ENCODE measurements around the gene OR51G2.
"Not testable (repeated sequence)": the region's sequence is repeated elsewhere in the genome, so short reads cannot be mapped to it uniquely, and the experiment has no call there.

The OR51G2 gene

GRCh38 chr11:4919250-4919649 is at the start of gene OR51G2:
Gene OR51G2 (minus strand): TSS chr11:4919350. CDS start chr11:4915663, 3,687 bp downstream.
- Mint-ChIP-seq H3K36me3 (ENCODE audit: low read depth) (no peaks in the 10 kb centered on the region), H3K4me1 (peaks cover 6% of the 10 kb centered on the region), H3K4me3 (no peak within 1 kb of the TSS), H3K9me3 (no peaks in the 10 kb centered on the region), H3K27ac (no peak within 1 kb of the TSS), H3K27me3 (ENCODE audit: low read depth, poor library complexity) (peaks cover 9% of the 10 kb centered on the region)
- no peak for DNase-seq
- no peak for TF ChIP-seq CTCF (IDR thresholded peaks at IDR 0.05)

GRCh38 chr11:4962816-4963215 is 43.7 kb upstream of the OR51G2 start:
- Mint-ChIP-seq H3K9me3 (peaks cover 18% of the 10 kb centered on the region), H3K27me3 (ENCODE audit: low read depth, poor library complexity) (peaks cover 8% of the 10 kb centered on the region), H3K27ac (no peak overlapping the region), H3K4me3 (no peak overlapping the region), H3K36me3 (ENCODE audit: low read depth) (no peaks in the 10 kb centered on the region), H3K4me1 (no peaks in the 10 kb centered on the region)
- TF ChIP-seq CTCF (IDR thresholded peaks at IDR 0.05): no peak
- no peak for DNase-seq

GRCh38 chr11:4960877-4961276 is 41.7 kb upstream of the OR51G2 start:
- Mint-ChIP-seq H3K27ac (no peak overlapping the region), H3K4me1 (no peaks in the 10 kb centered on the region), H3K4me3 (no peak overlapping the region), H3K27me3 (ENCODE audit: low read depth, poor library complexity) (peaks cover 8% of the 10 kb centered on the region), H3K36me3 (ENCODE audit: low read depth) (no peaks in the 10 kb centered on the region), H3K9me3 (peaks cover 18% of the 10 kb centered on the region)
- no peak for DNase-seq
- TF ChIP-seq CTCF (IDR thresholded peaks at IDR 0.05): no peak

- H3K4me3 Mint-ChIP-seq: no peak overlapping the region
- H3K36me3 Mint-ChIP-seq (ENCODE audit: low read depth): no peaks in the 10 kb centered on the region
- DNase-seq: no peak
- H3K27ac Mint-ChIP-seq: no peak overlapping the region
- no peak for TF ChIP-seq CTCF (IDR thresholded peaks at IDR 0.05)
- H3K9me3 Mint-ChIP-seq: no peaks in the 10 kb centered on the region
- H3K27me3 Mint-ChIP-seq (ENCODE audit: low read depth, poor library complexity): peaks cover 9% of the 10 kb centered on the region
- no peaks in the 10 kb centered on the region for H3K4me1 Mint-ChIP-seq
These were observed 38.2 kb upstream of the OR51G2 start for GRCh38 chr11:4957396-4957795.

GRCh38 chr11:4955613-4956012 is 36.5 kb upstream of the OR51G2 start, which contains the start of gene OR51A2:
Gene OR51A2 (minus strand): TSS chr11:4955713. CDS start chr11:4955713, 0 bp downstream.
- not testable (repeated sequence) for H3K27ac Mint-ChIP-seq; H3K9me3 Mint-ChIP-seq; H3K4me3 Mint-ChIP-seq; H3K4me1 Mint-ChIP-seq; H3K36me3 Mint-ChIP-seq (ENCODE audit: low read depth); H3K27me3 Mint-ChIP-seq (ENCODE audit: low read depth, poor library complexity); DNase-seq

GRCh38 chr11:4947505-4947904 is 28.4 kb upstream of the OR51G2 start, which contains the start of gene OR51A4:
Gene OR51A4 (minus strand): TSS chr11:4947605. CDS start chr11:4947100, 505 bp downstream.
- Mint-ChIP-seq H3K4me1 (no peaks in the 10 kb centered on the region), H3K27me3 (ENCODE audit: low read depth, poor library complexity) (no peaks in the 10 kb centered on the region), H3K36me3 (ENCODE audit: low read depth) (no peaks in the 10 kb centered on the region), H3K27ac (no peak within 1 kb of the TSS), H3K9me3 (no peaks in the 10 kb centered on the region), H3K4me3 (no peak within 1 kb of the TSS)
- TF ChIP-seq CTCF (IDR thresholded peaks at IDR 0.05): no peak
- no peak for DNase-seq

Measured in nephron progenitor cell (in vitro differentiated cells).